Hepatocyte (in vitro differentiated cells): ENCODE measurements around the gene SKAP1. TPM values are rescaled to one million over a fixed set of nuclear protein-coding genes. Genes with fewer than 3 reads are reported as not detected.
"Not testable (repeated sequence)": the region's sequence is repeated elsewhere in the genome, so short reads cannot be mapped to it uniquely, and the experiment has no call there.

Source experiments
- DNase-seq: peaks from one replicate; pipeline ENCODE4 v3.0.0-alpha.2; 2016; ENCODE audit warnings: low spot score
- H2AFZ ChIP-seq: fragments of 200-600 bp; sonication (generic); 2 replicates; pipeline ENCODE4 v1.6.0; 2016; ENCODE audit warnings: antibody characterized with exemption, mild to moderate bottlenecking
- H3K27ac ChIP-seq: fragments of 200-600 bp; sonication (generic); 2 replicates; pipeline ENCODE4 v1.5.1; 2016; ENCODE audit warnings: mild to moderate bottlenecking
- H3K27me3 ChIP-seq: fragments of 200-600 bp; sonication (generic); 2 replicates; pipeline ENCODE4 v1.6.1; 2016
- H3K36me3 ChIP-seq: fragments of 200-600 bp; sonication (generic); replicated peaks from 2 replicates; pipeline ENCODE4 v1.5.1; 2016; ENCODE audit warnings: low read depth; ENCODE audit not compliant: insufficient read depth
- H3K4me1 ChIP-seq: fragments of 200-600 bp; sonication (generic); 2 replicates; pipeline ENCODE4 v1.5.1; 2016; ENCODE audit warnings: mild to moderate bottlenecking, moderate library complexity; ENCODE audit not compliant: insufficient read depth
- H3K4me2 ChIP-seq: fragments of 200-600 bp; sonication (generic); 2 replicates; pipeline ENCODE4 v1.6.0; 2016
- H3K4me3 ChIP-seq: fragments of 200-600 bp; sonication (generic); 2 replicates; pipeline ENCODE4 v1.5.1; 2016; ENCODE audit warnings: mild to moderate bottlenecking
- H3K79me2 ChIP-seq: fragments of 200-600 bp; sonication (generic); 2 replicates; pipeline ENCODE4 v1.6.0; 2017; ENCODE audit warnings: mild to moderate bottlenecking
- H3K9me2 ChIP-seq: fragments of 200-600 bp; sonication (generic); replicated peaks from 2 replicates; pipeline ENCODE4 v1.6.0; 2017; ENCODE audit warnings: mild to moderate bottlenecking; ENCODE audit not compliant: insufficient read depth
- H3K9me3 ChIP-seq: fragments of 200-600 bp; sonication (generic); 2 replicates; pipeline ENCODE4 v1.5.1; 2016; ENCODE audit warnings: low read depth, mild to moderate bottlenecking
- H4K20me1 ChIP-seq: fragments of 200-600 bp; sonication (generic); 2 replicates; pipeline ENCODE4 v1.6.0; 2016; ENCODE audit warnings: mild to moderate bottlenecking; ENCODE audit not compliant: insufficient read depth, poor library complexity, severe bottlenecking
- EZH2 ChIP-seq: fragments of 200-600 bp; sonication (generic); IDR thresholded peaks from 2 replicates; pipeline ENCODE4 v1.6.1; 2016; ENCODE audit warnings: antibody characterized with exemption, mild to moderate bottlenecking, borderline replicate concordance
- EZH2phosphoT487 ChIP-seq: fragments of 200-600 bp; sonication (generic); IDR thresholded peaks from one replicate; pipeline ENCODE4 v1.6.1; 2018; ENCODE audit warnings: antibody characterized with exemption, mild to moderate bottlenecking, low read depth, moderate library complexity; ENCODE audit not compliant: unreplicated experiment, severe bottlenecking
- WGBS: methylation state at CpG from one replicate; pipeline ENCODE4 v1.1.6; 2016; ENCODE audit warnings: low lambda C conversion rate; ENCODE audit errors: missing lambda C conversion rate; 5-methylcytosine and 5-hydroxymethylcytosine counted together
- polyA plus RNA-seq: library from polyadenylated mRNA; unstranded; fragments of >200 nt; fragmentation: Nextera tagmentation; extraction: Ambion mirVana; gene quantifications from 2 replicates; pipeline ENCODE4 v1.2.1, GENCODE V29; 2016
- total RNA-seq: library from RNA; depleted of rRNA; stranded (reverse); fragments of >200 nt; gene quantifications from 2 replicates; pipeline ENCODE4 v1.2.3, GENCODE V29; 2014
- TF ChIP-seq, protein P1 (sequence below): fragments of 200-600 bp; sonication (generic); IDR thresholded peaks from 2 replicates; pipeline ENCODE4 v1.5.1; 2016; ENCODE audit warnings: antibody characterized with exemption, mild to moderate bottlenecking; ENCODE audit not compliant: poor library complexity

The SKAP1 gene
- total and polyA plus RNA-seq, 2 experiments from 2014 or later = 1.4 to 3.0 TPM

DNA sequence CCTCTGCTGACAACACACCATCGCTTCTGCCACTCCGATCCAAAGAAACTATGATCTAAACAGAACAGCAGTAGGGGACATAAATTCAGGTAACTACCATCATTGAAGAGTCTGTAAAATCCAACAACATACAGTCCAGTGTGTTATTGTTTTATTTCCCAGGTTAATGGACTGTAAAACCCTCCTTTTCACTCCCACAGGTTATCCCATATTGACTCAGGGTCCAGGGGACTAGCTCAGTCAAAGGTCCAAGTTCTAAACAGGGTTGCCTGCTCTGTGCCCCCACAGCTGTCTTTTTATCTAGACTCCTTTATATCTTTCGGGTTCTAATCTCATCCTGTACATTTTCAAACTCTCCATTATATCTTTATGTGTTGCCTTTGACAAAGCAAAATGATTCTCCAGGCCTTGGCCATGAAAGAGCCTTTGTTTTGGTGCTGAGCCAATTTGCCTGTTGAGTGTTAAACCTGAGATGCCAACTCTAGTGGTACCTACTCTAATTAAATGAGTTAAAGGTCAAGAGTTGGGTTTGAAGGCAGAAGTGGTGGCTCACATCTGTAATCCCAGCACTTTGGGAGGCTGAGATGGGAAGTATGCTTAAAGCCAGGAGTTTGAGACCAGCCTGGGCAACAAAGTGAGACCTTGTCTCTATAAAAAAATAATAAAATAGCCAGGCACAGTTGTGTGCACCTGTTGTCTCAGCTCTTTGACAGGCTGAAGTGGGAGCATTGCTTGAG, 242.0 kb downstream of the SKAP1 start:
- Histone ChIP-seq H3K4me1 (no peaks in the 10 kb centered on the region), H3K27me3 (peaks cover 23% of the 10 kb centered on the region), H3K27ac (no peak overlapping the region), H4K20me1 (no peaks in the 10 kb centered on the region), H2AFZ (no peak overlapping the region), H3K9me2 (no peaks in the 10 kb centered on the region), H3K79me2 (no peaks in the 10 kb centered on the region), H3K9me3 (no peaks in the 10 kb centered on the region), H3K36me3 (no peaks in the 10 kb centered on the region), H3K4me3 (no peak overlapping the region), H3K4me2 (no peak overlapping the region)
- TF ChIP-seq, protein P1, sequence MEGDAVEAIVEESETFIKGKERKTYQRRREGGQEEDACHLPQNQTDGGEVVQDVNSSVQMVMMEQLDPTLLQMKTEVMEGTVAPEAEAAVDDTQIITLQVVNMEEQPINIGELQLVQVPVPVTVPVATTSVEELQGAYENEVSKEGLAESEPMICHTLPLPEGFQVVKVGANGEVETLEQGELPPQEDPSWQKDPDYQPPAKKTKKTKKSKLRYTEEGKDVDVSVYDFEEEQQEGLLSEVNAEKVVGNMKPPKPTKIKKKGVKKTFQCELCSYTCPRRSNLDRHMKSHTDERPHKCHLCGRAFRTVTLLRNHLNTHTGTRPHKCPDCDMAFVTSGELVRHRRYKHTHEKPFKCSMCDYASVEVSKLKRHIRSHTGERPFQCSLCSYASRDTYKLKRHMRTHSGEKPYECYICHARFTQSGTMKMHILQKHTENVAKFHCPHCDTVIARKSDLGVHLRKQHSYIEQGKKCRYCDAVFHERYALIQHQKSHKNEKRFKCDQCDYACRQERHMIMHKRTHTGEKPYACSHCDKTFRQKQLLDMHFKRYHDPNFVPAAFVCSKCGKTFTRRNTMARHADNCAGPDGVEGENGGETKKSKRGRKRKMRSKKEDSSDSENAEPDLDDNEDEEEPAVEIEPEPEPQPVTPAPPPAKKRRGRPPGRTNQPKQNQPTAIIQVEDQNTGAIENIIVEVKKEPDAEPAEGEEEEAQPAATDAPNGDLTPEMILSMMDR = no peak
- TF ChIP-seq EZH2phosphoT487 = no peak
- TF ChIP-seq EZH2 = no peak
- 79% methylated on average over 3 of the region's 3 CpGs for WGBS
- DNase-seq = no peak

DNA sequence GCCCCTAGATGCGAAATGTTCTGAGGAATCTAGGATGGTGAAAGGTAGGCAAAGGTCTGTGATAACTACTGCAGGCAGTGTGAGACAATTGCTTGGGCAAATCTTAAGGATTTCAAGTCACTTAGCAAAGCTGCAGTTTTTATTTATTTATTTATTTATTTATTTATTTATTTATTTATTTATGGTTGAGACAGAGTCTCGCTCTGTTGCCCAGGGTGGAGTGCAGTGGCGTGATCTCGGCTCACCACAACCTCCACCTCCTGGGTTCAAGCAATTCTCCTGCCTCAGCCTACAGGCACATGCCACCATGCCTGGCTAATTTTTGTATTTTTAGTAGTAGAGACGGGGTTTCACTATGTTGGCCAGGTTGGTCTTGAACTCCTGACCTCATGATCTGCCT, 243.7 kb downstream of the SKAP1 start:
- not testable (repeated sequence) for H3K36me3 ChIP-seq, H3K4me2 ChIP-seq, H4K20me1 ChIP-seq, H3K4me1 ChIP-seq, H3K27ac ChIP-seq, H3K9me2 ChIP-seq, H2AFZ ChIP-seq, H3K9me3 ChIP-seq, DNase-seq, H3K79me2 ChIP-seq, H3K4me3 ChIP-seq
- peaks cover 30% of the 10 kb centered on the region for H3K27me3 ChIP-seq
- 98% methylated on average over 5 of the region's 5 CpGs for WGBS

GRCh38 chr17:48184721-48185120, 245.3 kb downstream of the SKAP1 start:
- H2AFZ ChIP-seq = no peak overlapping the region
- H3K36me3 ChIP-seq = no peaks in the 10 kb centered on the region
- H3K9me2 ChIP-seq = no peaks in the 10 kb centered on the region
- 74% methylated on average over 6 of the region's 6 CpGs for WGBS
- no peaks in the 10 kb centered on the region for H3K79me2 ChIP-seq
- H3K27ac ChIP-seq = no peak overlapping the region
- H3K4me3 ChIP-seq = no peak overlapping the region
- H3K9me3 ChIP-seq = no peaks in the 10 kb centered on the region
- H4K20me1 ChIP-seq = no peaks in the 10 kb centered on the region
- no peaks in the 10 kb centered on the region for H3K4me1 ChIP-seq
- peaks cover 30% of the 10 kb centered on the region for H3K27me3 ChIP-seq
- no peak overlapping the region for H3K4me2 ChIP-seq
- TF ChIP-seq EZH2 (no peak), EZH2phosphoT487 (no peak)
- TF ChIP-seq, protein P1 = no peak
- no peak for DNase-seq

GRCh38 chr17:48181653-48182052, 248.4 kb downstream of the SKAP1 start:
- H2AFZ ChIP-seq = no peak overlapping the region
- TF ChIP-seq, protein P1 = peak; percentile 40
- no peak for TF ChIP-seq EZH2phosphoT487
- H4K20me1 ChIP-seq = no peaks in the 10 kb centered on the region
- no peaks in the 10 kb centered on the region for H3K9me3 ChIP-seq
- WGBS = 5% methylated on average over 1 of the region's 1 CpG
- no peaks in the 10 kb centered on the region for H3K4me1 ChIP-seq
- H3K27ac ChIP-seq = no peak overlapping the region
- H3K36me3 ChIP-seq = no peaks in the 10 kb centered on the region
- H3K4me3 ChIP-seq = no peak overlapping the region
- H3K27me3 ChIP-seq = peaks cover 30% of the 10 kb centered on the region
- no peaks in the 10 kb centered on the region for H3K9me2 ChIP-seq
- no peaks in the 10 kb centered on the region for H3K79me2 ChIP-seq
- H3K4me2 ChIP-seq = no peak overlapping the region
- DNase-seq = peak; percentile 21
